ENCODE data around the gene ARPC3. TPM values are rescaled to one million over a fixed set of nuclear protein-coding genes. Genes with fewer than 3 reads are reported as not detected.
"Not testable (repeated sequence)": the region's sequence is repeated elsewhere in the genome, so short reads cannot be mapped to it uniquely, and the experiment has no call there.

ARPC3 gene
- total RNA-seq, 1 donor from 2014 or later = 131 TPM

GRCh38 chr12:110451263-110451662, 1.1 kb upstream of the ARPC3 start:
- no peak for DNase-seq (ENCODE audit: low read depth, low spot score)
- Mint-ChIP-seq H3K4me3 (peak overlapping the region; percentile 77), H3K4me1 (peaks cover 24% of the 10 kb centered on the region), H3K27me3 (ENCODE audit: low read depth) (no peaks in the 10 kb centered on the region), H3K9me3 (no peaks in the 10 kb centered on the region), H3K36me3 (ENCODE audit: low read depth) (peaks cover 2% of the 10 kb centered on the region), H3K27ac (ENCODE audit: unreplicated experiment) (no peak overlapping the region)
- TF ChIP-seq, protein P1, sequence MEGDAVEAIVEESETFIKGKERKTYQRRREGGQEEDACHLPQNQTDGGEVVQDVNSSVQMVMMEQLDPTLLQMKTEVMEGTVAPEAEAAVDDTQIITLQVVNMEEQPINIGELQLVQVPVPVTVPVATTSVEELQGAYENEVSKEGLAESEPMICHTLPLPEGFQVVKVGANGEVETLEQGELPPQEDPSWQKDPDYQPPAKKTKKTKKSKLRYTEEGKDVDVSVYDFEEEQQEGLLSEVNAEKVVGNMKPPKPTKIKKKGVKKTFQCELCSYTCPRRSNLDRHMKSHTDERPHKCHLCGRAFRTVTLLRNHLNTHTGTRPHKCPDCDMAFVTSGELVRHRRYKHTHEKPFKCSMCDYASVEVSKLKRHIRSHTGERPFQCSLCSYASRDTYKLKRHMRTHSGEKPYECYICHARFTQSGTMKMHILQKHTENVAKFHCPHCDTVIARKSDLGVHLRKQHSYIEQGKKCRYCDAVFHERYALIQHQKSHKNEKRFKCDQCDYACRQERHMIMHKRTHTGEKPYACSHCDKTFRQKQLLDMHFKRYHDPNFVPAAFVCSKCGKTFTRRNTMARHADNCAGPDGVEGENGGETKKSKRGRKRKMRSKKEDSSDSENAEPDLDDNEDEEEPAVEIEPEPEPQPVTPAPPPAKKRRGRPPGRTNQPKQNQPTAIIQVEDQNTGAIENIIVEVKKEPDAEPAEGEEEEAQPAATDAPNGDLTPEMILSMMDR (conservative IDR thresholded peaks at IDR 0.05) = no peak

- Mint-ChIP-seq H3K27ac (ENCODE audit: unreplicated experiment) (no peak overlapping the region), H3K27me3 (ENCODE audit: low read depth) (no peaks in the 10 kb centered on the region), H3K4me1 (peaks cover 13% of the 10 kb centered on the region), H3K36me3 (ENCODE audit: low read depth) (no peaks in the 10 kb centered on the region), H3K4me3 (peak overlapping the region; percentile 24), H3K9me3 (no peaks in the 10 kb centered on the region)
- TF ChIP-seq, protein P1 (conservative IDR thresholded peaks at IDR 0.05) = no peak
- DNase-seq (ENCODE audit: low read depth, low spot score) = no peak
These were observed 5.7 kb downstream of the ARPC3 start for GRCh38 chr12:110444455-110444854.

- TF ChIP-seq, protein P1 (conservative IDR thresholded peaks at IDR 0.05) = no peak
- no peak for DNase-seq (ENCODE audit: low read depth, low spot score)
- H3K9me3 Mint-ChIP-seq = no peaks in the 10 kb centered on the region
- no peaks in the 10 kb centered on the region for H3K27me3 Mint-ChIP-seq (ENCODE audit: low read depth)
- no peak overlapping the region for H3K27ac Mint-ChIP-seq (ENCODE audit: unreplicated experiment)
- peaks cover 4% of the 10 kb centered on the region for H3K4me1 Mint-ChIP-seq
- H3K4me3 Mint-ChIP-seq = no peak overlapping the region
- H3K36me3 Mint-ChIP-seq (ENCODE audit: low read depth) = peaks cover 16% of the 10 kb centered on the region
These were observed 13.9 kb downstream of the ARPC3 start for GRCh38 chr12:110436231-110436630.

- Mint-ChIP-seq H3K27me3 (ENCODE audit: low read depth) (no peaks in the 10 kb centered on the region), H3K4me1 (peaks cover 4% of the 10 kb centered on the region), H3K36me3 (ENCODE audit: low read depth) (peaks cover 12% of the 10 kb centered on the region), H3K27ac (ENCODE audit: unreplicated experiment) (no peak overlapping the region), H3K4me3 (no peak overlapping the region), H3K9me3 (no peaks in the 10 kb centered on the region)
- no peak for DNase-seq (ENCODE audit: low read depth, low spot score)
- TF ChIP-seq, protein P1 (conservative IDR thresholded peaks at IDR 0.05) = no peak
These were observed 18.1 kb downstream of the ARPC3 start for GRCh38 chr12:110431957-110432587.

- not testable (repeated sequence) for H3K36me3 Mint-ChIP-seq (ENCODE audit: low read depth); H3K9me3 Mint-ChIP-seq; H3K27ac Mint-ChIP-seq (ENCODE audit: unreplicated experiment); H3K4me1 Mint-ChIP-seq; H3K27me3 Mint-ChIP-seq (ENCODE audit: low read depth); DNase-seq (ENCODE audit: low read depth, low spot score); H3K4me3 Mint-ChIP-seq
These were observed 20.5 kb downstream of the ARPC3 start for GRCh38 chr12:110429676-110430075.

DNA sequence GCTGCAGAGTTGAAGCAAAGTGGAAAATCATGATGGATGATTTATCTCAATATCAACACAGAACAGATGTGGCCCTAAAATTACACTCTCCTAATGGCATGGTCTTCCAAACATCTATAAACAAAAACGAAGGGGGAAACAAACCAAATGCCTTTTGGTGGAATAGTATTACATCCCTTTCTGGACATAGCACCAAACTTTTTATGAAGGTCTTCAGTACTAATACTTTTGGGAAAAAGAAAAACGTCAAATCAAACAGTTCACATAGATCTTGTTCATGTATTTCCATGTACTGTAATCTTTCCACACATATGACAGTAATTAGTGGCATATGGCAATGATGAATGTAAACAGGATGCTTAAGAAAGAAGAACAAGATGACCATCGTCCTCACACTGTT, 23.7 kb downstream of the ARPC3 start:
- DNase-seq (ENCODE audit: low read depth, low spot score) = no peak
- Mint-ChIP-seq H3K9me3 (no peaks in the 10 kb centered on the region), H3K36me3 (ENCODE audit: low read depth) (no peaks in the 10 kb centered on the region), H3K27me3 (ENCODE audit: low read depth) (no peaks in the 10 kb centered on the region), H3K4me1 (peaks cover 2% of the 10 kb centered on the region), H3K4me3 (no peak overlapping the region), H3K27ac (ENCODE audit: unreplicated experiment) (no peak overlapping the region)
- TF ChIP-seq, protein P1 (conservative IDR thresholded peaks at IDR 0.05) = no peak
